Stimulated activated CD8-positive, alpha-beta memory T cell treated with anti-CD3 and anti-CD28 coated beads, Interleukin-15, amount 100 ng/mL, for 24 hours (primary cell): ENCODE data around the gene CASP6.
A peak's percentile ranks its signal among the peaks of the same experiment; 100 is the strongest.

Experiments
- DNase-seq: peaks from one replicate; pipeline ENCODE4 v3.0.0-alpha.2; 2020; ENCODE audit warnings: low read depth

Gene CASP6

GRCh38 chr4:109702950-109703663, at the start of gene CASP6:
TSS of gene CASP6 (minus strand) at chr4:109703445. CDS start at chr4:109703395, 50 bp downstream.
- peak; percentile 30 for DNase-seq

- DNase-seq, result no peak
These were observed 49.3 kb upstream of the CASP6 start for GRCh38 chr4:109752525-109752924.

- no peak for DNase-seq
These were observed 48.6 kb upstream of the CASP6 start for GRCh38 chr4:109751852-109752251.

- no peak for DNase-seq
These were observed 47.5 kb upstream of the CASP6 start for GRCh38 chr4:109750652-109751244.

DNA sequence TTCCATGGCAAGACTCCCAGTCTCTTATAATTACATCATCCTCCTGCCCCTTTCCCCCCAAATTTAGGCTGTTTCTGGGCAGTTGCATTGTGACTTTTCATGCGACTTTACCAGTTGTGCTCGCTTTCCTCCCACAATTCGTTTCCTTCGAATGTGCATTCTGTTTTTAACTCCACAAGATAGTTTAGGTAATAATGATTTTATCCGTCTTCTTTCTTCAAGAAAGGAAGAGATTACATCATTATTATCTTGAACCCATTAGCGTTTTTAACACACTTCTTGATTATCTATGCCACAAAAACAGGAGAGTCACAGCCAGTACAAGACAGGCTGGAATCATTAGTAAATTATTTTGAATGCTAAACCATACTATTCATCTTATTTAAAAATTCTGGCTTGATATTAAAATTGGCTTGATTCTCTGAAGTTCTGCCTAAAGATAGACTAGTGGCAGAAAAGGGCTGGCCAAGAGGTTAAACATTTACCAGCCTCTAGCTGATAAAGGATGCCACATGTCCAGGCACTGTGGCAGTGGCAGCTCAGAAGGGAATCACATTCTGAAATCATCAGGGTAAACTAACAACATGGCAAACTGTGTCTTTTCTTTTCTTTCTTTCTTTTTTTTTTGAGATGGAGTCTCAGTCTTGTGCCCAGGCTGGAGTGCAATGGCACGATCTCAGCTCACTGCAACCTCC, 46.3 kb upstream of the CASP6 start:
- DNase-seq, result no peak

- DNase-seq, result no peak
These were observed 44.9 kb upstream of the CASP6 start for GRCh38 chr4:109748114-109748513.

- no peak for DNase-seq
These were observed 43.5 kb upstream of the CASP6 start for GRCh38 chr4:109746728-109747127.

- no peak for DNase-seq
These were observed 42.6 kb upstream of the CASP6 start for GRCh38 chr4:109745830-109746229.

GRCh38 chr4:109739547-109739946, 36.3 kb upstream of the CASP6 start:
- no peak for DNase-seq

- DNase-seq, result no peak
These were observed 35.0 kb upstream of the CASP6 start for GRCh38 chr4:109738104-109738872.

DNA sequence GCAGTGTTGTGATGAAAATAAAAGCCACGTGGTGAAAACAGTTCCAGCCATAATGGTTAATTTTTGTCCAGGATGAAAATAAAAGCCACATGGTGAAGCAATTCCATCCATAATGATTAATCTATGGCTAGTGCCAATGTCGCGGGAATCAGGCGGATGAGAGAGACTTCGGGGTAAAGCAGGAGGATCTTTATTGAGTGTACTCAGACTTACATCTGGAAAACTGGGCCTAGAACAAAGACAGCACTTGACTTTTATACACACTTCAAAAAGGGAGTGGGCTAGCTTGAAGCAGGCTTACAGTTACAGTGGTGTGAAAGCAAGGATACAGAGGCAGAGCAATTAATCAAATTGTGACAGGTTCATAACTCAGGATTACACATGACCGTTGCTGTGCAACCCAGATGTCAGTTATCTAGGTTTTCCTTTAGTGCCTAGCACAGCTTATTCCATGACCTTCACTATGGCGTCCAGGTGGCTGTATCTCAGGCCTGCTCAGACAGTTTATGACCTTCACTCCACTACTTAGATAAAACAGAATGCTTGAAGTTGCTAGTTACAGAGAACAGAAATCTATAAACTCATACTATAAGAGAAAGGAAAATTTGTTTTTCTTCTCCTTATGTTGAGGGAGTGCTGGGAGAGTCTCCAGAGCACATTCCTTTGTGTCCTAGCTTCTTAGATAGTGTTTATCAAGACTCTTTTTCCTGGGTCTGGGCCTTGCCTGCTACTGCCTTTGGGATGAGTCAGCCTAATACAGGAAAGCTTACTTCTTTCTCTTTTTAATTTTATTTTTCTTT, 32.5 kb upstream of the CASP6 start:
- DNase-seq, result no peak

DNA sequence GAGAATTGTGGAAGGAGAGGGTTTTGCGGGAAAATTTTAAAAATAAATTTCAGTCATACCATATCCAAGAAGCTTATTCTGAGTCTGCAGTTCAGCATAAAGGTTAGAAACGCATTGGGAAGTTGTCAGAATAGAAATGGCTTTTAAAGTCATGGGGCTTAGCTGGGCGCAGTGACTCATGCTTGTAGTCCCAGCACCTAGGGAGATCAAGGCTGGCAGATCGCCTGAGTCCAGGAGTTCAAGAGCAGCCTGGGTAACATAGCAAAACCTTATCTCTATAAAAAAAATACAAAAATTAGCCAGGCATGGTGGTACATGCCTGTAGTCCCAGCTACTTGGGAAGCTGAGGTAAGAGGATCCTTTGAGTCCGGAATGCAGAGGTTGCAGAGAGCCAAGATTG, 30.5 kb upstream of the CASP6 start:
- no peak for DNase-seq

DNA sequence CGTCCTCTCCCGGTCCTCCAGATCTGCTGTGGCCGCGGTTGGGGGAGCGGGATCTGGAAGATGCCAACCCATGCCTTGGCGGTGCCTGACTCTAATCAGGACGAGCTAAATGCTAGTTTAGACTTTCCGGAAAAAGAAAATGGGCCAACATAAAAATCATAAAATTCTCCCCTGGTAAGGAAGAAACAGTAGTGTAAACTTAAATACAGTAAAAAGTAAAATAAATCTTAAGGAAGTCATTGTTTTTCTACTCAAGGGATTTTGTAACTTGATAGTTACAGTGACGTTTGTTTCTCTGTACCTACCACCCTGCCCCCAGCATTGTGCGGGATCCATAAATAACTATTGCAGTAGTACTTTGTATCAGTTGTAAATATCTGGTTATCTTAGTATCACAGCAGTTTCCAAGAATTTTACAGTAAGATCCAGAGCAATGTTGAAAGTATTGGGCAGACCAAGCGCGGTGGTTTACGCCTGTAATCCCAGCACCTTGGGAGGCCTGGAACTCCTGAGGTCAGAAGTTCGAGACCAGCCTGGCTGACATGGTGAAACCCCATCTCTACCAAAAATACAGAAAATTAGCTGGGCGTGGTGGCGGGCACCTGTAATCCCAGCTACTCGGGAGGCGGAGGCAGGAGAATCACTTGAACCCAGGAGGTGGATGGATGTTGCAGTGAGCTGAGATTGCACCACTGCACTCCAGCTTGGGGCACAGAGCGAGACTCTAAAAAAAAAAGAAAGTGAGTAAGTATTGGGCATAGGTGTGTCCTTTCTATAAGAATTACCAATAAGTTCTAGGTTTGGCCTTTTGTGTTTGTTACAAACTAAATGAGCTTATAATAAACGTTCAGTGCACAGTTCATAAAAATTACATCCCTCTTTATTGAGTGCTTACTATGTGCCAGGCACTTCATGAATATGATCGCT, 27.6 kb upstream of the CASP6 start:
- no peak for DNase-seq

DNA sequence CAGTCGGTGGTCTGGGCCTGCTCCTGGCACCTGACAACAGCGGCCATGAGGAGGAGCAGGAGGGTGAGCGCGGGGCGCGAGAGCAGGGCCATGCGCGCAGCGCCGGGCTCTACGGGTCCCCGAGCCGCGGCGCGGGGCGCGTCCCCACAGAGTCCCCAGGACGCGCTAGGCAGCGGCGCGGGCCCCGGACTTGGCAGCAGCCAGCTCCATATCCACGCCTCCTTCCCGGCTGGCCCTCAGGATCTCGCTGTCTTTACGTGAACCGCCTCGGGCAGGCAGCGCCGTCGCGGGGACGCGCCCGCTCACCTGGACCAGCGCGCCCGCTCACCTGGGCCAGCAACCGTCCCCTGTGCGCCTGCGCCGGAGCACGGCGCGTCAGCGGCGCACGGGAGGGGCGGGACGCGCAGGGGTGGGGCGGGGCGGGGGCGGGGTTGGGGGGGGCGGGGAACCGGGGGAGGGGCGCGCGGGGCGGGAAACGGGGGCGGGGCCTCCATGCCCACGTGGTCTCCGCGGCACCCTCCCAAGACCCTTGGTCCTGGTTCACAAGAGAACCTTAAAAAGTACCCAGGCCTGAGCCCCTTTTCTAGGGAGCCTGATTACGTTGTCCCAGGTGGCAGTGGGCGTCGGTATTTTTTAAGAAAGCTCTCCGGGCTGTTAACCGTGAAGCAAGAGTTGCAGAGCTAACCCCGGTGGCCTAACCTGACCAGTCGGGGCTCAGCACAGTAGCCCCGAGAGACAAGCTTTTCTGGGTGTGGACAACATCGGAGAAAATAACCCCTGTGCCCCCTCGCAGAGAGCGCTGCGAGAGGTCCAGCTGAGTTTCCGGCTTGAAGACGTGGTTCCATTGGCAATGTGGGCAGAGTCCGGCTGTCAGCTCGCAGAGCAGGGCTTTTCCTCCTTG, 26.7 kb upstream of the CASP6 start, which contains the start of gene PLA2G12A:
Gene PLA2G12A, minus strand, starts transcription at position 353 of the 901 bp plus-strand sequence. Its CDS starts 261 bp downstream, at position 92.
- peak; percentile 43 for DNase-seq

DNA sequence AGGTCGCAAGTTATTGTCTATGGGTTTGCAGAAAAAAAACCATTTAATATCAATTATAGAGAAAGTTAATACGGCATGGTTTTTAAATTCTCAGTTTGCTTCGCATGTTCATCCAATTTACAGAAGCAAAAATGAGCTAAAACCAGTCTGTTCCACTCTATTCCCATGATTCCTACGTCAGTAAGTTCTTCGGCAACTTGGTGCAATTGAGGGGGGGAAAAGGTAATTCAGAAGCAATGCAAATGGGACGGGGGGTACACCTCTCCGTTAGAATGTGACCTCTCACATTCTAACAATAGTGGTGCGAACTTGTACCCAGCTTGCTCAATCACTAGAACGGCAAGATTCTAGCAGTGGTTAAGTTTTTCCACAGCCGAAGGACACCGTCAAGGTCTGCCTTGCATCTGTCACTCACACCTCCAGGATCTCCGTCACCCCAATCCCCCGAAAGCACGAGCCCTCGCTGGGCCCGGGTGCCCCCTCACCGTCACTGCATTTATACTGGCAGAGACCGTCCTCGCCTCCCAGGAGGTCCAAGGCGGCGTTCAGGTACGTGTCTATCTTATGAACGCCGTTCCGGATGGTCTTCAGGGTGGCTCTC, 26.0 kb upstream of the CASP6 start:
- DNase-seq, result no peak

- no peak for DNase-seq
These were observed 25.1 kb upstream of the CASP6 start for GRCh38 chr4:109728385-109728784.

- DNase-seq, result no peak
These were observed 19.9 kb upstream of the CASP6 start for GRCh38 chr4:109723110-109723509.

DNA sequence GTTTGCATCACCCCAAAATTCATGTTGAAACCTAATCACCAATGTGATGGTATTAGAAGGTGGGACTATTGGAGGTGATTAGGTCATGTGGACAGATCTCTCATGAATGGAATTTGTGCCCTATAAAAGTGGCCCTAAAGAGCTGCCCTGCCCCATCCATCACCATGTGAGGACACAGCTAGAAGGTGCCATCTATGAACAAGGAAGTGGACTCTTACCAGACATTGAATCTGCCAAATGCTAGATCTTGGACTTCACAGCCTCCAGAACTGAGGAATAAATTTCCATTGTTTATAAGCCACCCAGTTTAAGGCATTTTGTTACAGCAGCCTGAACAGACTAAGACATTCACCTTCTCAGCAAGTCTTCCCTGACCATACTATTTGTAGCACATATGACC, 19.1 kb upstream of the CASP6 start:
- no peak for DNase-seq

DNA sequence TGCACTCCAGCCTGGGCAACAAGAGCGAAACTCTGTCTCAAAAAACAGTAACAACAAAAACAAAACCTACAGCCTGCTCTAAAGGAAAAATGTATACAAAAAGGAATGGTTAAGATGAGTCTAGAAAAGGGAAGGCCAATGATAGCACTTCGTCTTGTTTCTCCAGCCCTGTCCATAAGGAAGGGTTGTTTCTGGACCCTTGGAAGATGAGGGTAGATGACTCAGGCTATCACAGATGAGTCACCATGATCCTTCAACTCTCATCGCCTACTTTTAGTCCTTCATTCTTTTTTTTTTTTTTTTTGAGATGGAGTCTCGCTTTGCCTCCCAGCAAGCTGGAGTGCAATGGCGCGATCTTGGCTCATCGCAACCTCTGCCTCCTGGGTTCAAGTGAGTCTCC, 17.8 kb upstream of the CASP6 start:
- no peak for DNase-seq
